K562 (cell line): Measurements from ENCODE around the gene KISS1R. TPM values are rescaled to one million over a fixed set of nuclear protein-coding genes. Genes with fewer than 3 reads are reported as not detected.
A peak's percentile ranks its signal among the peaks of the same experiment; 100 is the strongest.

Source experiments
- CHCHD3 ChIP-seq: fragments of 250-450 bp; sonication (Bioruptor Pico); IDR thresholded peaks from 2 replicates; pipeline ENCODE4 v2.1.2; 2022; ENCODE audit warnings: mild to moderate bottlenecking
- HMG20B ChIP-seq: fragments of 250-450 bp; sonication (Bioruptor Pico); IDR thresholded peaks from 2 replicates; pipeline ENCODE4 v1.5.0; 2021; ENCODE audit warnings: mild to moderate bottlenecking
- MTA2 ChIP-seq: fragments of 450-650 bp; IDR thresholded peaks from 2 replicates; pipeline ENCODE4 v1.6.1; 2016; ENCODE audit warnings: low read depth
- NRF1 ChIP-seq, 2 experiments: fragments of 450-650 bp; IDR thresholded peaks in 1 of 2; conservative IDR thresholded peaks in 1 of 2; 2 replicates each; pipeline ENCODE4 v1.6.1; 2014; ENCODE audit warnings: mild to moderate bottlenecking in 2 of 2
- RBM25 ChIP-seq: fragments of 200-400 bp; formaldehyde crosslinking; IDR thresholded peaks from 2 replicates; pipeline ENCODE4 v1.6.1; 2018; ENCODE audit warnings: low read length, low read depth, moderate library complexity; ENCODE audit not compliant: severe bottlenecking
- XRCC5 ChIP-seq: fragments of 200-400 bp; formaldehyde crosslinking; IDR thresholded peaks from 2 replicates; pipeline ENCODE4 v1.6.1; 2017; ENCODE audit warnings: low read depth, mild to moderate bottlenecking, low read length
- ZNF140 ChIP-seq: fragments of 250-450 bp; sonication (Bioruptor Pico); IDR thresholded peaks from 2 replicates; pipeline ENCODE4 v1.8.0; 2021; ENCODE audit warnings: moderate library complexity, mild to moderate bottlenecking, inconsistent platforms
- ZNF324 ChIP-seq: fragments of 250-450 bp; sonication (Bioruptor Pico); IDR thresholded peaks from 2 replicates; pipeline ENCODE4 v1.4.0; 2020; ENCODE audit warnings: mild to moderate bottlenecking
- ZNF766 ChIP-seq: fragments of 200-800 bp; sonication (Bioruptor generic); conservative IDR thresholded peaks from 2 replicates; pipeline ENCODE4 v1.6.1; 2016; ENCODE audit warnings: missing genetic modification characterization, missing compliant biosample characterization
- ZNF830 ChIP-seq: fragments of 250-450 bp; sonication (Bioruptor Pico); IDR thresholded peaks from 2 replicates; pipeline ENCODE4 v1.5.0; 2021; ENCODE audit warnings: mild to moderate bottlenecking
- polyA plus RNA-seq, 8 experiments: library from polyadenylated mRNA; depleted of rRNA in 4 of 8; stranded (reverse) in 5 of 8; unstranded in 3 of 8; fragments of >200 nt; fragmentation: Nextera tagmentation in 2 of 8; fragmentation: Illumina TruSeq in 1 of 8; extraction: Ambion mirVana in 2 of 8; extraction: Trizol in 1 of 8; gene quantifications; 2 replicates each; pipeline versions ENCODE4 v1.2.1 to v1.2.3, GENCODE V29; 2011 to 2014; ENCODE audit warnings: inconsistent platforms in 1 of 8, missing spikeins in 1 of 8
- total RNA-seq, 7 experiments: library from RNA; depleted of rRNA in 6 of 7; stranded (reverse); fragments of >200 nt in 6 of 7; fragmentation: Illumina TruSeq in 2 of 7; extraction: Trizol in 2 of 7; gene quantifications; 2 replicates each; pipeline versions ENCODE4 v1.2.1 to v1.2.3, GENCODE V29; 2011 to 2021; ENCODE audit warnings: low replicate concordance in 1 of 7
- TF ChIP-seq, protein P1 (sequence below): fragments of 450-650 bp; IDR thresholded peaks from 2 replicates; pipeline ENCODE4 v1.6.1; 2016; ENCODE audit warnings: mild to moderate bottlenecking, moderate library complexity
- TF ChIP-seq, protein P2 (sequence below), 2 experiments: fragments of 450-650 bp in 1 of 2; sonication (generic) in 1 of 2; formaldehyde crosslinking in 1 of 2; IDR thresholded peaks in 1 of 2; conservative IDR thresholded peaks in 1 of 2; 2 replicates each; pipeline versions ENCODE4 v1.6.1 to v1.8.1; 2016 to 2023; ENCODE audit warnings: mild to moderate bottlenecking in 2 of 2, moderate library complexity in 2 of 2, inconsistent platforms in 1 of 2, missing genetic modification reagents in 1 of 2
- TF ChIP-seq, protein P3 (sequence below): fragments of 450-650 bp; IDR thresholded peaks from 2 replicates; pipeline ENCODE4 v1.6.1; 2016
- TF ChIP-seq, protein P4 (sequence below): fragments of 250-450 bp; sonication (Bioruptor Pico); IDR thresholded peaks from 2 replicates; pipeline ENCODE4 v1.9.0; 2021; ENCODE audit warnings: mild to moderate bottlenecking

Gene KISS1R
- total and polyA plus RNA-seq, 9 of the 15 experiments (the other 6 are each of a cell fraction or from before 2014, with no cell fraction given), result 0.37 to 39.4 (median 2.0) TPM

DNA sequence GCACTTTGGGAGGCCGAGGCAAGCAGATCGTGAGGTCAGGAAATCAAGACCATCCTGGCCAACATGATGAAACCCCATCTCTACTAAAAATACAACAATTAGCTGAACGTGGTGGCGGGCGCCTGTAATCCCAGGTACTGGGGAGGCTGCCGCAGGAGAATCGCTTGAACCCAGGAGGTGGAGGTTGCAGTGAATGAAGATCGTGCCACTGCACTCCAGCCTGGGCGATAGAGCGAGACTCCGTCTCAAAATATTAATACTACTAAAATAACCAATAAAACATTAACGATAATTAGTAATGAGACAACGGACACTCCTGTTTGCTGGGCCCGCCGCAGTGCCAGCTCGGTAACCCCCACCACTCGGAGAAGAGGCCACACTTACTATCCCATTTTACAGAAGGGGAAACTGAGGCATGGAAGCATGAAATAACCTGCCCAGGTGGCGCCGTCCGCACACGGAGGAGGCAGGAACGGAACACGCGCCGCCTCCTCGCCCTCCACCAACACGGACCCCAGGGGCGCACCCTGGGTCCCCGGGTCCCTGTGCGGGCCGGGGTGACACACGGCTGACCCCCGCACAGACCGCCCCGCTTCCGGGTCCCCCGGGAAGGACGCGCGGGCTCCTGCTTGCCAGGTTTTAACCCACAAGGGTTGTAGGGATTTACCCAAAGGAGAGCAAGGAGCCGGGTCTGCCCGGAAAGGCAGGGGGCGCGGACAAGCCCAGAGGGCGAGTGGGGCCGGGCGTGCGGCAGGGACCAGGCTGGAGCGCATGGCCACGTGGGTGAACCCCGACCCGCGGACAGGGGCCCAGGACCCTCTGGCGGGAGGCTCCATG is 5.7 kb upstream of the KISS1R start (continued):
- TF ChIP-seq, protein P1, sequence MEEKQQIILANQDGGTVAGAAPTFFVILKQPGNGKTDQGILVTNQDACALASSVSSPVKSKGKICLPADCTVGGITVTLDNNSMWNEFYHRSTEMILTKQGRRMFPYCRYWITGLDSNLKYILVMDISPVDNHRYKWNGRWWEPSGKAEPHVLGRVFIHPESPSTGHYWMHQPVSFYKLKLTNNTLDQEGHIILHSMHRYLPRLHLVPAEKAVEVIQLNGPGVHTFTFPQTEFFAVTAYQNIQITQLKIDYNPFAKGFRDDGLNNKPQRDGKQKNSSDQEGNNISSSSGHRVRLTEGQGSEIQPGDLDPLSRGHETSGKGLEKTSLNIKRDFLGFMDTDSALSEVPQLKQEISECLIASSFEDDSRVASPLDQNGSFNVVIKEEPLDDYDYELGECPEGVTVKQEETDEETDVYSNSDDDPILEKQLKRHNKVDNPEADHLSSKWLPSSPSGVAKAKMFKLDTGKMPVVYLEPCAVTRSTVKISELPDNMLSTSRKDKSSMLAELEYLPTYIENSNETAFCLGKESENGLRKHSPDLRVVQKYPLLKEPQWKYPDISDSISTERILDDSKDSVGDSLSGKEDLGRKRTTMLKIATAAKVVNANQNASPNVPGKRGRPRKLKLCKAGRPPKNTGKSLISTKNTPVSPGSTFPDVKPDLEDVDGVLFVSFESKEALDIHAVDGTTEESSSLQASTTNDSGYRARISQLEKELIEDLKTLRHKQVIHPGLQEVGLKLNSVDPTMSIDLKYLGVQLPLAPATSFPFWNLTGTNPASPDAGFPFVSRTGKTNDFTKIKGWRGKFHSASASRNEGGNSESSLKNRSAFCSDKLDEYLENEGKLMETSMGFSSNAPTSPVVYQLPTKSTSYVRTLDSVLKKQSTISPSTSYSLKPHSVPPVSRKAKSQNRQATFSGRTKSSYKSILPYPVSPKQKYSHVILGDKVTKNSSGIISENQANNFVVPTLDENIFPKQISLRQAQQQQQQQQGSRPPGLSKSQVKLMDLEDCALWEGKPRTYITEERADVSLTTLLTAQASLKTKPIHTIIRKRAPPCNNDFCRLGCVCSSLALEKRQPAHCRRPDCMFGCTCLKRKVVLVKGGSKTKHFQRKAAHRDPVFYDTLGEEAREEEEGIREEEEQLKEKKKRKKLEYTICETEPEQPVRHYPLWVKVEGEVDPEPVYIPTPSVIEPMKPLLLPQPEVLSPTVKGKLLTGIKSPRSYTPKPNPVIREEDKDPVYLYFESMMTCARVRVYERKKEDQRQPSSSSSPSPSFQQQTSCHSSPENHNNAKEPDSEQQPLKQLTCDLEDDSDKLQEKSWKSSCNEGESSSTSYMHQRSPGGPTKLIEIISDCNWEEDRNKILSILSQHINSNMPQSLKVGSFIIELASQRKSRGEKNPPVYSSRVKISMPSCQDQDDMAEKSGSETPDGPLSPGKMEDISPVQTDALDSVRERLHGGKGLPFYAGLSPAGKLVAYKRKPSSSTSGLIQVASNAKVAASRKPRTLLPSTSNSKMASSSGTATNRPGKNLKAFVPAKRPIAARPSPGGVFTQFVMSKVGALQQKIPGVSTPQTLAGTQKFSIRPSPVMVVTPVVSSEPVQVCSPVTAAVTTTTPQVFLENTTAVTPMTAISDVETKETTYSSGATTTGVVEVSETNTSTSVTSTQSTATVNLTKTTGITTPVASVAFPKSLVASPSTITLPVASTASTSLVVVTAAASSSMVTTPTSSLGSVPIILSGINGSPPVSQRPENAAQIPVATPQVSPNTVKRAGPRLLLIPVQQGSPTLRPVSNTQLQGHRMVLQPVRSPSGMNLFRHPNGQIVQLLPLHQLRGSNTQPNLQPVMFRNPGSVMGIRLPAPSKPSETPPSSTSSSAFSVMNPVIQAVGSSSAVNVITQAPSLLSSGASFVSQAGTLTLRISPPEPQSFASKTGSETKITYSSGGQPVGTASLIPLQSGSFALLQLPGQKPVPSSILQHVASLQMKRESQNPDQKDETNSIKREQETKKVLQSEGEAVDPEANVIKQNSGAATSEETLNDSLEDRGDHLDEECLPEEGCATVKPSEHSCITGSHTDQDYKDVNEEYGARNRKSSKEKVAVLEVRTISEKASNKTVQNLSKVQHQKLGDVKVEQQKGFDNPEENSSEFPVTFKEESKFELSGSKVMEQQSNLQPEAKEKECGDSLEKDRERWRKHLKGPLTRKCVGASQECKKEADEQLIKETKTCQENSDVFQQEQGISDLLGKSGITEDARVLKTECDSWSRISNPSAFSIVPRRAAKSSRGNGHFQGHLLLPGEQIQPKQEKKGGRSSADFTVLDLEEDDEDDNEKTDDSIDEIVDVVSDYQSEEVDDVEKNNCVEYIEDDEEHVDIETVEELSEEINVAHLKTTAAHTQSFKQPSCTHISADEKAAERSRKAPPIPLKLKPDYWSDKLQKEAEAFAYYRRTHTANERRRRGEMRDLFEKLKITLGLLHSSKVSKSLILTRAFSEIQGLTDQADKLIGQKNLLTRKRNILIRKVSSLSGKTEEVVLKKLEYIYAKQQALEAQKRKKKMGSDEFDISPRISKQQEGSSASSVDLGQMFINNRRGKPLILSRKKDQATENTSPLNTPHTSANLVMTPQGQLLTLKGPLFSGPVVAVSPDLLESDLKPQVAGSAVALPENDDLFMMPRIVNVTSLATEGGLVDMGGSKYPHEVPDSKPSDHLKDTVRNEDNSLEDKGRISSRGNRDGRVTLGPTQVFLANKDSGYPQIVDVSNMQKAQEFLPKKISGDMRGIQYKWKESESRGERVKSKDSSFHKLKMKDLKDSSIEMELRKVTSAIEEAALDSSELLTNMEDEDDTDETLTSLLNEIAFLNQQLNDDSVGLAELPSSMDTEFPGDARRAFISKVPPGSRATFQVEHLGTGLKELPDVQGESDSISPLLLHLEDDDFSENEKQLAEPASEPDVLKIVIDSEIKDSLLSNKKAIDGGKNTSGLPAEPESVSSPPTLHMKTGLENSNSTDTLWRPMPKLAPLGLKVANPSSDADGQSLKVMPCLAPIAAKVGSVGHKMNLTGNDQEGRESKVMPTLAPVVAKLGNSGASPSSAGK, result no peak
- TF ChIP-seq MTA2 (no peak), RBM25 (peak; percentile 64), ZNF324 (CRISPR knock-in tag) (no peak), CHCHD3 (CRISPR knock-in tag) (no peak), ZNF140 (CRISPR knock-in tag) (no peak), NRF1 (conservative IDR thresholded peaks at IDR 0.05 in 1 of 2, IDR thresholded peaks at IDR 0.05 in 1 of 2) (peak in 1 of 2 experiments; percentile 21; a peak in 1 of 4 replicates), XRCC5 (no peak), ZNF830 (CRISPR knock-in tag) (no peak), HMG20B (CRISPR knock-in tag) (no peak), ZNF766 (CRISPR knock-in tag) (no peak)
- TF ChIP-seq, protein P2, sequence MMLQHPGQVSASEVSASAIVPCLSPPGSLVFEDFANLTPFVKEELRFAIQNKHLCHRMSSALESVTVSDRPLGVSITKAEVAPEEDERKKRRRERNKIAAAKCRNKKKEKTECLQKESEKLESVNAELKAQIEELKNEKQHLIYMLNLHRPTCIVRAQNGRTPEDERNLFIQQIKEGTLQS (IDR thresholded peaks at IDR 0.05), result no peak
- TF ChIP-seq, protein P2 (CRISPR knock-in tag; conservative IDR thresholded peaks at IDR 0.05), result no peak
- TF ChIP-seq, protein P3, sequence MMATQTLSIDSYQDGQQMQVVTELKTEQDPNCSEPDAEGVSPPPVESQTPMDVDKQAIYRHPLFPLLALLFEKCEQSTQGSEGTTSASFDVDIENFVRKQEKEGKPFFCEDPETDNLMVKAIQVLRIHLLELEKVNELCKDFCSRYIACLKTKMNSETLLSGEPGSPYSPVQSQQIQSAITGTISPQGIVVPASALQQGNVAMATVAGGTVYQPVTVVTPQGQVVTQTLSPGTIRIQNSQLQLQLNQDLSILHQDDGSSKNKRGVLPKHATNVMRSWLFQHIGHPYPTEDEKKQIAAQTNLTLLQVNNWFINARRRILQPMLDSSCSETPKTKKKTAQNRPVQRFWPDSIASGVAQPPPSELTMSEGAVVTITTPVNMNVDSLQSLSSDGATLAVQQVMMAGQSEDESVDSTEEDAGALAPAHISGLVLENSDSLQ, result no peak
- TF ChIP-seq, protein P4, sequence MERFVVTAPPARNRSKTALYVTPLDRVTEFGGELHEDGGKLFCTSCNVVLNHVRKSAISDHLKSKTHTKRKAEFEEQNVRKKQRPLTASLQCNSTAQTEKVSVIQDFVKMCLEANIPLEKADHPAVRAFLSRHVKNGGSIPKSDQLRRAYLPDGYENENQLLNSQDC (CRISPR knock-in tag), result no peak
